ENCODE results near the gene PTPRM. TPM values are rescaled to one million over a fixed set of nuclear protein-coding genes. Genes with fewer than 3 reads are reported as not detected.

Gene PTPRM
- polyA plus RNA-seq, 1 donor from 2014 or later, result 126 TPM

DNA sequence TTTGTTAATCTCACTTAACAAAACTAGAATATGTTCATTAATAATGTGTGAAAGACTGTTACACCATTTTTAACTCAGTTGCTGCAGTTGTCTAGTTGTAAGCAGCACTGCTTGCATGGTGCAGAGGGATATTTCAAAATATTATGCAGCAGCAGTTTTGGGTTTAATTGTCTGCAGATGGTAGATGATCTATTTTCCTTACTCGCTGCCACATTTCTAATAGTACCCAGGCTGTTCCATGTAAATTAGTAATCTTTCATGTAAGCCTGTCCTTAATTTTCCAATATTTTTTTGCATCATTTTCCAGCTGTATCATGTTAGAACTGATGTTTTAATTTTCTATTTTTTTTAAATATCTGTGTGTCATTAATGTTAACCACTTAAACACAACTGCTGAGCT lies 554.0 kb downstream of the PTPRM start:
- Histone ChIP-seq H3K79me2 (replicated peaks; ENCODE audit: insufficient read depth, low read length) (no peaks in the 10 kb centered on the region), H3K36me3 (ENCODE audit: insufficient read depth, low read length) (no peaks in the 10 kb centered on the region), H3K9ac (ENCODE audit: low read length) (no peak overlapping the region), H3K4me3 (ENCODE audit: low read length) (no peak overlapping the region), H3K9me3 (ENCODE audit: low read length) (no peaks in the 10 kb centered on the region), H3K27ac (ENCODE audit: low read length) (no peak overlapping the region), H3K9me2 (ENCODE audit: insufficient read depth, low read length) (no peaks in the 10 kb centered on the region), H4K20me1 (ENCODE audit: insufficient read depth) (no peaks in the 10 kb centered on the region), H3K27me3 (ENCODE audit: insufficient read depth, low read depth, low read length) (no peaks in the 10 kb centered on the region), H3K4me2 (ENCODE audit: low read length) (no peak overlapping the region), H2AFZ (ENCODE audit: low read depth, low read length) (no peak overlapping the region), H3F3A (ENCODE audit: insufficient read depth, low read length, poor library complexity, severe bottlenecking) (no peaks in the 10 kb centered on the region)
- TF ChIP-seq, protein P1, sequence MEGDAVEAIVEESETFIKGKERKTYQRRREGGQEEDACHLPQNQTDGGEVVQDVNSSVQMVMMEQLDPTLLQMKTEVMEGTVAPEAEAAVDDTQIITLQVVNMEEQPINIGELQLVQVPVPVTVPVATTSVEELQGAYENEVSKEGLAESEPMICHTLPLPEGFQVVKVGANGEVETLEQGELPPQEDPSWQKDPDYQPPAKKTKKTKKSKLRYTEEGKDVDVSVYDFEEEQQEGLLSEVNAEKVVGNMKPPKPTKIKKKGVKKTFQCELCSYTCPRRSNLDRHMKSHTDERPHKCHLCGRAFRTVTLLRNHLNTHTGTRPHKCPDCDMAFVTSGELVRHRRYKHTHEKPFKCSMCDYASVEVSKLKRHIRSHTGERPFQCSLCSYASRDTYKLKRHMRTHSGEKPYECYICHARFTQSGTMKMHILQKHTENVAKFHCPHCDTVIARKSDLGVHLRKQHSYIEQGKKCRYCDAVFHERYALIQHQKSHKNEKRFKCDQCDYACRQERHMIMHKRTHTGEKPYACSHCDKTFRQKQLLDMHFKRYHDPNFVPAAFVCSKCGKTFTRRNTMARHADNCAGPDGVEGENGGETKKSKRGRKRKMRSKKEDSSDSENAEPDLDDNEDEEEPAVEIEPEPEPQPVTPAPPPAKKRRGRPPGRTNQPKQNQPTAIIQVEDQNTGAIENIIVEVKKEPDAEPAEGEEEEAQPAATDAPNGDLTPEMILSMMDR (IDR thresholded peaks at IDR 0.05; ENCODE audit: poor library complexity, severe bottlenecking), result no peak
- TF ChIP-seq TAF1 (IDR thresholded peaks at IDR 0.05; ENCODE audit: low read depth), result no peak
- no peak for TF ChIP-seq POLR2AphosphoS5 (IDR thresholded peaks at IDR 0.05)
- no peak for TF ChIP-seq RAD21 (conservative IDR thresholded peaks at IDR 0.05)
- TF ChIP-seq, protein P2, sequence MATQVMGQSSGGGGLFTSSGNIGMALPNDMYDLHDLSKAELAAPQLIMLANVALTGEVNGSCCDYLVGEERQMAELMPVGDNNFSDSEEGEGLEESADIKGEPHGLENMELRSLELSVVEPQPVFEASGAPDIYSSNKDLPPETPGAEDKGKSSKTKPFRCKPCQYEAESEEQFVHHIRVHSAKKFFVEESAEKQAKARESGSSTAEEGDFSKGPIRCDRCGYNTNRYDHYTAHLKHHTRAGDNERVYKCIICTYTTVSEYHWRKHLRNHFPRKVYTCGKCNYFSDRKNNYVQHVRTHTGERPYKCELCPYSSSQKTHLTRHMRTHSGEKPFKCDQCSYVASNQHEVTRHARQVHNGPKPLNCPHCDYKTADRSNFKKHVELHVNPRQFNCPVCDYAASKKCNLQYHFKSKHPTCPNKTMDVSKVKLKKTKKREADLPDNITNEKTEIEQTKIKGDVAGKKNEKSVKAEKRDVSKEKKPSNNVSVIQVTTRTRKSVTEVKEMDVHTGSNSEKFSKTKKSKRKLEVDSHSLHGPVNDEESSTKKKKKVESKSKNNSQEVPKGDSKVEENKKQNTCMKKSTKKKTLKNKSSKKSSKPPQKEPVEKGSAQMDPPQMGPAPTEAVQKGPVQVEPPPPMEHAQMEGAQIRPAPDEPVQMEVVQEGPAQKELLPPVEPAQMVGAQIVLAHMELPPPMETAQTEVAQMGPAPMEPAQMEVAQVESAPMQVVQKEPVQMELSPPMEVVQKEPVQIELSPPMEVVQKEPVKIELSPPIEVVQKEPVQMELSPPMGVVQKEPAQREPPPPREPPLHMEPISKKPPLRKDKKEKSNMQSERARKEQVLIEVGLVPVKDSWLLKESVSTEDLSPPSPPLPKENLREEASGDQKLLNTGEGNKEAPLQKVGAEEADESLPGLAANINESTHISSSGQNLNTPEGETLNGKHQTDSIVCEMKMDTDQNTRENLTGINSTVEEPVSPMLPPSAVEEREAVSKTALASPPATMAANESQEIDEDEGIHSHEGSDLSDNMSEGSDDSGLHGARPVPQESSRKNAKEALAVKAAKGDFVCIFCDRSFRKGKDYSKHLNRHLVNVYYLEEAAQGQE (IDR thresholded peaks at IDR 0.05; ENCODE audit: borderline replicate concordance), result no peak
- no peak for TF ChIP-seq MXI1 (conservative IDR thresholded peaks at IDR 0.05; ENCODE audit: poor library complexity, severe bottlenecking)
- TF ChIP-seq EZH2 (IDR thresholded peaks at IDR 0.05; ENCODE audit: borderline replicate concordance, insufficient read depth, low read length, poor library complexity, severe bottlenecking), result no peak
- no peak for TF ChIP-seq SMC3 (conservative IDR thresholded peaks at IDR 0.05; ENCODE audit: poor library complexity)
- no peak for TF ChIP-seq EP300 (conservative IDR thresholded peaks at IDR 0.05; ENCODE audit: poor library complexity, severe bottlenecking)

DNA sequence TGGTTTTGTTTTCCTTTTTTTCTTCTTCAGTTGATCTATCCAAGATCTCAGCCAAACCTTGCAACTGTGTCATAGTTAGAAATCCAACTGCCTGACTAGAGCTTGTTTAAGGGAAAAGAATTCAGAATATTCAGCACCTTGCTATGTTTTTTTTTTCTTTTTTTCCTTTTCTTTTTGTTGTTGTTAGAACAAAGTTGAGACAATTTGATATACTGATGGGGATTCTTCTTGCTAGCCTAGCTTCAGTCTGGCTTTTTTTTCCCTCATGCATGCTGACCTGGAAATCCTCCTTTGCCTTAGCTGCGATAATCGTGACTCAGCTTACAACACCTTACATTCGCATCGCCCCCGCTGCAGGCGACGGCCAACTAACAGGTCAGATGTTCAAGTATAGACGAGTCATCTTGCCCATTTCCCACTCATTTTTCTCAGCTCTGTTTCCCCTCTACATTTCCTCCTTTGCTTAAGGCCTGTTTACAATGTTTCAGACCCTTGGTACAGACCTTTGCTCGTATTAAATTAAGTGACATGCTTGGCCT lies 554.9 kb downstream of the PTPRM start:
- no peak overlapping the region for H3K9ac ChIP-seq (ENCODE audit: low read length)
- no peaks in the 10 kb centered on the region for H3F3A ChIP-seq (ENCODE audit: insufficient read depth, low read length, poor library complexity, severe bottlenecking)
- H2AFZ ChIP-seq (ENCODE audit: low read depth, low read length), result no peak overlapping the region
- no peaks in the 10 kb centered on the region for H3K9me3 ChIP-seq (ENCODE audit: low read length)
- no peaks in the 10 kb centered on the region for H3K36me3 ChIP-seq (ENCODE audit: insufficient read depth, low read length)
- no peak overlapping the region for H3K4me3 ChIP-seq (ENCODE audit: low read length)
- H3K79me2 ChIP-seq (replicated peaks; ENCODE audit: insufficient read depth, low read length), result no peaks in the 10 kb centered on the region
- H3K9me2 ChIP-seq (ENCODE audit: insufficient read depth, low read length), result no peaks in the 10 kb centered on the region
- H3K27ac ChIP-seq (ENCODE audit: low read length), result no peak overlapping the region
- H4K20me1 ChIP-seq (ENCODE audit: insufficient read depth), result no peaks in the 10 kb centered on the region
- H3K27me3 ChIP-seq (ENCODE audit: insufficient read depth, low read depth, low read length), result no peaks in the 10 kb centered on the region
- no peak overlapping the region for H3K4me2 ChIP-seq (ENCODE audit: low read length)
- TF ChIP-seq RAD21 (conservative IDR thresholded peaks at IDR 0.05) (no peak), EZH2 (IDR thresholded peaks at IDR 0.05; ENCODE audit: borderline replicate concordance, insufficient read depth, low read length, poor library complexity, severe bottlenecking) (no peak), MXI1 (conservative IDR thresholded peaks at IDR 0.05; ENCODE audit: poor library complexity, severe bottlenecking) (no peak), TAF1 (IDR thresholded peaks at IDR 0.05; ENCODE audit: low read depth) (no peak), EP300 (conservative IDR thresholded peaks at IDR 0.05; ENCODE audit: poor library complexity, severe bottlenecking) (no peak), POLR2AphosphoS5 (IDR thresholded peaks at IDR 0.05) (no peak), SMC3 (conservative IDR thresholded peaks at IDR 0.05; ENCODE audit: poor library complexity) (no peak)
- TF ChIP-seq, protein P1 (IDR thresholded peaks at IDR 0.05; ENCODE audit: poor library complexity, severe bottlenecking), result no peak
- TF ChIP-seq, protein P2 (IDR thresholded peaks at IDR 0.05; ENCODE audit: borderline replicate concordance), result no peak
